Measurements from ENCODE around the gene ZNF649.
"Not testable (repeated sequence)": the region's sequence is repeated elsewhere in the genome, so short reads cannot be mapped to it uniquely, and the experiment has no call there.

The ZNF649 gene

DNA sequence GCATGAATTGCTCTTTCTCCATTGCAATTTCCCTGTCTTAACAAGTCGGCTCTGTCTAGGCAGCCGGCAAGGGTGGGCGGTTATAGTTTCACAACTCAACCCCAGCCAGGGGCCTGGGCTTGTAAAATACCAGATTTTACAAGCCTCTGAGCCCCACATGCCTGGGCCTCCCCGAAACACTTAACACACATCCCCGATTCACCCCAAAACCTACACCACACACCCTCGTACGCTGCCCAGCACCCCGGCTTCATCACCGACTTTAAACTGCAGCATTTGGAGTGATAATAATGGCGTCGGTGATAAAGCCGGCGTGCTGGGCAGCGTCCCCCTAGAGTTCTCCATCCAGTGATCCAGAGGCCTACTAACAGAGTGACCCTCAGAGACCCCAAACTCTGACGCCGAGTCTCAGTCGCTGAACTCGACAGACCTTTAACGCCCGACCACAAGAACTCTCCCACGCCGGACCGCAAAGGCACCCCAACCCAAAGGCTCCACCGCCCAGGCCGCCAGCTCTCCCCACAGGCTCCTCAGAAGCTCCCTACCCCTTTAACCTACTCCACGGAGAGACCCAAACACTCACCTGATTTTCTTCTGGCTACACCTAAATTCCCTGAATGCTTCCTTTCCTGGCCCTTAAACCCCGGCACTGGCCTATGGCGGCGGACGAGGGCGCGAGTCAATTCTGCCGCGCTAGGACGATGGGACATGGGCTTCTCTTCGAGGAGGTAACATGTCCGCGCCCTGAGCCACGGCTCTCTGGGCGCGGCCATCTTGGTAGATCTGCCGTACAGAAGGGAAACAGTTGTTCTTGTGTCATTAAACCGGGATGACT lies at the start of gene ZNF649:
Gene ZNF649, minus strand, starts transcription at position 687 of the 835 bp plus-strand sequence. CDS start 4,910 bp downstream, outside the sequence.
- peak; percentile 73 for FAIRE-seq

DNA sequence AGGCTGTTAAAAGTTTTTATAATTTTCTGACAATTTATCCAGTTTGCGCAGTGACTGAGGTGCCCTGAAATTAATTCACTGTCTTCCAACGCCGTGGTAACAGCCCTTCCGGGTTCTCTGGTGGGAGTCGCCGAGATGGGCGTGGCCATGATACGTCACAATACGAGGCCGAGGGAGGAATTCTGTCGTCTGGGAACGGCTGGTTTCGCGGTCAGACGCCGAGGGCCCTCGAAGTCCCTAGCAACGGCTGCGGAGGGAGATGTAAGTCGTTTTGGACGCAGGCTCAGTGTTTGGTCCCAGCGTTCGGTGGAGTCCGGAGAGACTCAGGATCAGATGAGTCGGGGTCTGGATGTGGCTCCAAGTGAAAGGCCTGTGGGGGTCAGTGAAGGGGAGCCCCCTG lies 44.2 kb upstream of the ZNF649 start:
- no peak for FAIRE-seq

DNA sequence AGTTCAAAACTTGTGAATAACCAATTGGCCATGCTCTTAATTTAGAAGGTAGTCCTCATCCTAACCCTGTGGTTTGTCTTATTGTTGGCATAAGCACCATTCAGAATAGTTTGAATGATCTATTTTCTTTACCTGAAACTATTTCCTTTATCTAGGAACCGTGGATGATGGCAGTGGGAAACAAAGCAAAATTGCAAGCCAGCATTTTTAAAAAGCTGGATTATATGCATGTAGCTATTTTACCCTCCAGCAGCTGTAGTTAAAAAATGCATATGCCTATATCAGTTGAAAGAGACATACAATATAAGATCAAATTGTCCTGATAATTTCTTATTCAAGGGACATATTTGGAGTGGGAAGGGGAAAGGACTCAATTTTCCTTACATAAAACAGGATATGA lies 41.8 kb upstream of the ZNF649 start:
- no peak for FAIRE-seq

- FAIRE-seq = no peak
Observed at GRCh38 chr19:51944798-51945552, 40.2 kb upstream of the ZNF649 start.

- FAIRE-seq = no peak
Observed at GRCh38 chr19:51938936-51939335, 34.1 kb upstream of the ZNF649 start.

- no peak for FAIRE-seq
Observed at GRCh38 chr19:51931921-51932320, 27.1 kb upstream of the ZNF649 start.

- FAIRE-seq = no peak
Observed at GRCh38 chr19:51927859-51928258, 23.0 kb upstream of the ZNF649 start.

GRCh38 chr19:51926784-51927741 lies 22.2 kb upstream of the ZNF649 start, which contains the start of gene ZNF613:
TSS of gene ZNF613 (plus strand) at chr19:51927472. CDS start at chr19:51936221, 8,749 bp downstream.
- peak; percentile 75 for FAIRE-seq

GRCh38 chr19:51926426-51926783 lies 21.6 kb upstream of the ZNF649 start:
- no peak for FAIRE-seq

DNA sequence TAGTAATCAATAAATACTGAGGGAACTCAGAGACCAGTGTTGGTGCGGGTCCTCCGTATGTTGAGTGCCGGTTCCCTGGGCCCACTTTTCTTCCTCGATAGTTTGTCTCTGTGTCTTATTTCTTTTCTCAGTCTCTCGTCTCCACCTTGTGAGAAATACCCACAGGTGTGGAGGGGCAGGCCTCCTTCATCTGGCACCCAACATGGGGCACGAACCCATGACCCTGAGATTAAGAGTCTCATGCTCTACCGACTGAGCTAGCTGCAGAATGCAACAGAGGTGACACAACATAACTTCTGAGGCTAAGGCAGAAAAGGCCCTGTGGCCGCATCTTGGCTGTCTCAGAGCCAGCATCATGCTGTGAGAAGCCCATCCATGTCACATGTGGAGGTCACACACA lies 17.1 kb upstream of the ZNF649 start:
- FAIRE-seq = no peak

DNA sequence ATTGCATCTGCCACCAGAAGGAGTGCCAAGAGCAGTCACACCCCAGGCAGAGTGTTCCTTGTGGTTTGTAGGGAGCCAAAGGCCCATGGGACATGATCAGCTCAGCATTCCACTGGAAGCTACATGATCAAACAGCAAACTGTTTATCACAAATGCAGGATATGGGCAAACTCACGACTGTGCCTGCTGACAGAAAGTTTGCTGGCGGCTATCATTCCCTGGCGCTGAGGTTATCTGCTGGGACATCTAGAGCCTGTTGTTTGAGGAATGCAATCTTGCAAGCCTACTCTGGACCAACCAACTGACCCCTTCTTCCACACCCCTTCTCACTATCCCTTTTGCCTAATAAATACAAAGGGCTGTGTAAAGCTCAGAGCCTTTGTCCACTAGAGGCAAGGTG lies 14.8 kb upstream of the ZNF649 start:
- FAIRE-seq = no peak

DNA sequence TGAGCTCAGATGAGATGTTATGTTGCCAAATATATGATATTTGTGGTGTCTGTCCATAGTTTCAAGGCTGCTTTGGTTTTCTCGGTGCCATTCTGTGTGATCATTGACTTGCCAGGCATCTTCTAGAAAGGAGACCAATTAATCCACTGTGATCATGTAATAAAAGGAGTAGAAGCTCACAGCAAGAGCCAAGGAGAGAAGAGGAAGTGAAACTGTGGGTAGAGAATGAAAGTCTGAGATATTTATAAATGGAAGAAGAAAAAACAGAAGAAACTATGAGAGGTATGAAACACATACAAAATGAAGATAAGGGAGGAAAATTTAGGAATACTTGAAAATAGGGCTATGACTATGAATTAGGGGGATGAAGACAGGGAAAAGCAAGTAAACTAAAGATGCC lies 11.3 kb upstream of the ZNF649 start:
- no peak for FAIRE-seq

- no peak for FAIRE-seq
Observed at GRCh38 chr19:51915324-51915867, 10.6 kb upstream of the ZNF649 start.

- FAIRE-seq = not testable (repeated sequence)
Observed at GRCh38 chr19:51907981-51908380, 3.2 kb upstream of the ZNF649 start.

GRCh38 chr19:51906108-51906507 lies 1.3 kb upstream of the ZNF649 start:
- not testable (repeated sequence) for FAIRE-seq

- not testable (repeated sequence) for FAIRE-seq
Observed at GRCh38 chr19:51905639-51906038, 822 bp upstream of the ZNF649 start.

DNA sequence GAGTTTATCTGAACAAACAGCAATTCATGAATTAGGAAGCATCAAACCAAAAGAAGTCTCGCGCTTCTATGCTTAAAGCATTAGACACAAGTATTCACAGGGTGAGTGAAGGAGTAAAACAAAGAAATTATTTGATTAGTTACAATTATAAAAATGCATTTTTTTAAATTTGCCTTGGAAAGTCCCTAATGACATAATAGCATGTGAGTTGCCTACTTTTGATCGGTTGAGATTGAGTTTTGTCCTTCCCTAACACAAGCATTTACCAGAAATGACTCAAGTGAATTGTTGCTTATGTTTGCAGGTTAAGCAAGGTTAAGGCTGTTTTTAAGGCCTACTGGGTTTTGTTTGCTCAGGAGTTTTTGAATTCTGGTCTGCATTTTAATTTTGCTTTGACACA lies 389 bp upstream of the ZNF649 start:
- no peak for FAIRE-seq

DNA sequence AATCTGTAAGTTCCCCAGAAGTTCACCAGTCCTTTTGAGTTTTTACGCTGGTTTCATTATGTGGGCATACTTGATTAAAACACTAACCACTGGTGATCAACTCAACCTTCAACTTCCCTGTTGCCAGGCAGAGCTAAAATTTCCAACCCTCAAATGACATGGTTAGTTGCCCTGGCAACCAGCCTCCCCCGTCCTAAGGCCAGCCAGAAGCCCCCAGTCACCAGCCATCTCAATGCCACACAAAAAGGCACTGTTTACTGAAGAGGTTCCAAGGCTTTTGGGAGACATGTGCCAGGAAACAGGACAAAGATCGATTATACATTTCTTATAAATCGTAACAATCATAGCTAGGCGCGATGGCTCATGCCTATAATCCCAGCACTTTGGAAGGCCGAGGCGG lies 1.6 kb downstream of the ZNF649 start:
- FAIRE-seq = no peak

DNA sequence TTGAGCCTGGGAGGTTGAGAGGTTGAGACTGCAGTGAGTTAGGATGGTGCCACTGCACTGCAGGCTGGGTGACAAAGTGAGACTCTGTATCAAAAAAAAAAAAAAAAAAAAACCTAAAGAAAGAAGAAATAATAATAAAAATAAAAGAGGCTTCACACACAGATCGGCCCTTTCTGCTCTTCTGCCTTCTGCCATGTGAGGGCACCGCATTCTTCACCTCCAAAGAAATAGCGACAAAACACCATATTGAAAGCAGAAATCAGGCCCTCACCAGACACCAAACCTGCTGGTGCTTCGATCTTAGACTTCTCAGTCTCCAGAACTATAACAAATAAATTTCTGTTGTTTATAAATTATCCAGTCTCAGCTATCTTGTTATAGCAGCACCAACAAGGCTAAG lies 3.0 kb downstream of the ZNF649 start:
- no peak for FAIRE-seq

GRCh38 chr19:51891193-51891747 lies 13.5 kb downstream of the ZNF649 start:
- FAIRE-seq = no peak

GRCh38 chr19:51889934-51890333 lies 14.9 kb downstream of the ZNF649 start:
- FAIRE-seq = no peak

All from endometrium (tissue), 2 donors.